GM18520 (cell line): ENCODE measurements around the gene IZUMO2.

Experiments used
- ATAC-seq: cut with Tn5 transposase; IDR thresholded peaks from one replicate; pipeline ENCODE4 v1.9.1; 2021; ENCODE audit not compliant: unreplicated experiment

IZUMO2 gene

DNA sequence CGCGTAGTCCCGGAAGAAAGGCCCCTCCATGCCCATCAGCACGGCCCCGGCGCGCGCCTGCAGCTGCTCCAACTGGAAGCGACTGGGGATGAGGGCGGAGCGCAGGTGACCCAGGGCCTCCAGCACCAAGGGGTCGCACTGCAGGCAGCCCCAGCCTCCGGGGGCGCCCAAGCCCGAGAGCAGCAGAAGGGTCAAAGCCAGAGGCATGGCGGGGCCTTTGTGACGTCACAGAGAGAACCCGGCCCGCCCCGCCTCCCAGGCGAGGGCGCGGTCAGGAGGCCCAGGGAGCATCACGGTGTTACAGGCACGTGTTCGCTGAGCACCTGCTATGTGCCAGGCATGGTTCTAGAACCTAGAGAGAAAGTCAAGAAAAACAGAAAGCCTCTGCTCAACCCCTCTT is at the start of gene IZUMO2:
TSS of gene IZUMO2 (minus strand) at position 294 of the 400 bp plus-strand sequence. CDS start at position 207, 87 bp downstream.
- ATAC-seq: no peak

DNA sequence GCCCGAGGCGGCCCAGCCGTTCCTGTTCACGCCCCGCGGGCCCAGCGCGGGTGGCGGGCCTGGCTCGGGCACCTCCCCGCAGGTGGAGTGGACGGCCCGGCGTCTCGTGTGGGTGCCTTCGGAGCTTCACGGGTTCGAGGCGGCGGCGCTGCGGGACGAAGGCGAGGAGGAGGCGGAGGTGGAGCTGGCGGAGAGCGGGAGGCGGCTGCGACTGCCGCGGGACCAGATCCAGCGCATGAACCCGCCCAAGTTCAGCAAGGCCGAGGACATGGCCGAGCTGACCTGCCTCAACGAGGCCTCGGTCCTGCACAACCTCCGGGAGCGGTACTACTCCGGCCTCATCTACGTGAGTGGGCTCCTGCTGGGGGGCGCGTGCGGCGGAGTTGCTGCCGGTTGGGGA is 47.3 kb upstream of the IZUMO2 start:
- ATAC-seq: no peak

- no peak for ATAC-seq
Observed at GRCh38 chr19:50209131-50209530, 46.0 kb upstream of the IZUMO2 start.

DNA sequence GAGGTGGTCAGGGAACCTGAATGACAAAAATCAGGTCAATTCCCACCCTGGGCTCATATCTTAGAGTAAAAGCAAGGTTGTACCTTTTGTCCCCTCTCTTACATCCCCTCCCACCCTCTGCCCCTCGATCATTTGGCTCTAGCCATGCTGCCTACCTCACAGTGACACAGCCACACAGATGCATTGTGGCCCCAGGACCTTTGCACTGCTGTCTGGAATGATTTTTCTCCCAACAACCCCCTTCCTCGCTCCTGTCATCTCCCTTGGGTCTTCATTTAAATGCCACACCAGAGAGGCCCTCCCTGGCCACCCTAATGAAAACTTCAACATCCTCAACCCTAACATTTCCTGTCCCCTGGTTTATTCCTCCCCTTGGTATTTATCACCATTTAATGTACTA is 44.6 kb upstream of the IZUMO2 start:
- no peak for ATAC-seq

GRCh38 chr19:50206191-50206590 is 43.1 kb upstream of the IZUMO2 start:
- ATAC-seq: no peak

- ATAC-seq: no peak
Observed at GRCh38 chr19:50205681-50206138, 42.6 kb upstream of the IZUMO2 start.

DNA sequence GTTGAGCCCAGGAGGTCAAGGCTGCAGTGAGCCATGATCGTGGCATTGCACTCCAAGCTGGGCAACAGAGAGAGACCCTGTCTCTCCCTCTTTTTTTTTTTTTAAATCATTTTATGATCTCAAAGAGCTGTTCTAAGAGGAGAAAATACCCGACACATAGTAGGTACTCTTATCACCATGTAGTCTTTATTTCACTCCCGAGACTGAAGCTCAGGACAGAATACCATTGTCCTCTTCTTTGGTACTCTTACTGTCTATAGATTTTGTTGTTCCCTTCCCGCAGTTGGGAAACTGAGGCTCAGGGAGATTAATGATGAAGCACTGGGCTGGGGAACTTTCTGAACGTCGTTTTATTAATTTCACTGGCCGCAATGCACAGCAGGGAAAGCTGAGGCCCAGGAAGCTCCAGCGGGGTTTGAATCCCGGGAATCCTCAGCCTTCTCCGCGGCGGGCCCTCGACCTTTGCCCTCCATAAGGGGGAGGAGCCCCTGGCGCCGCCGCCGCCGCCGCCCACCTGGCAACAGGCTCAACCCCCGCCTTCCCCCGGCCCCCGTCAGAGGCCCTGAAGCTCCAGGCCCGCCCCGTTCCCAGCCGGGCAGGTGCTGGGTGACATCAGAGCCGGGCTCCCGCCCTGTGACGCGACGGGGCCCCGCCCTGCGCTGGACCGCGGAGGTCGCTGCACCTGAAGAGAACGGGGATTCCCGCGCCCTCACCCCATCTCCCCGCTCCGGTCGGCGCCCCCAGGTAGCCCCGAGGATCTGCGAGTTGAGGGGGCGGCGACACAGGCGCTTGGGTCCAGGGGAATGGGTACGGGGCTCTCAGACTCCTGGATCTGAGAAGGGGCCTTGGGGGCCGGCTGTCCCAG is 42.0 kb upstream of the IZUMO2 start:
- ATAC-seq: no peak

DNA sequence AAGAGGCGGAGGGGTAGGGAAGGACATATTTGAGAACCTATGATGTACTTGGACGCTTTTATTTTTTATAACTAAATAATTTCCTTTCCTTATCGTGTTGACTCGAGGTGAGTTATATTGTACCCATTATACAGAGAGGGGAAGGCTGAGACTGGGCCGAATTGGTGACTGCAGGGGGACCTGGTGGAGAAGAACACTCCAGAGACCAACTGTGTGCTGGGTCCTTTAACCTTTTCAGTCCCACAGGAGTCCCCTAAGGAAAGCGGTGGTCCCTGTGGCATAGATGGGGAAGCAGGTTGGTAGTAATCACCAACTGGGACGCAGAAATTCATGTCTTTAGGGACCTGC is 41.0 kb upstream of the IZUMO2 start:
- ATAC-seq: no peak

DNA sequence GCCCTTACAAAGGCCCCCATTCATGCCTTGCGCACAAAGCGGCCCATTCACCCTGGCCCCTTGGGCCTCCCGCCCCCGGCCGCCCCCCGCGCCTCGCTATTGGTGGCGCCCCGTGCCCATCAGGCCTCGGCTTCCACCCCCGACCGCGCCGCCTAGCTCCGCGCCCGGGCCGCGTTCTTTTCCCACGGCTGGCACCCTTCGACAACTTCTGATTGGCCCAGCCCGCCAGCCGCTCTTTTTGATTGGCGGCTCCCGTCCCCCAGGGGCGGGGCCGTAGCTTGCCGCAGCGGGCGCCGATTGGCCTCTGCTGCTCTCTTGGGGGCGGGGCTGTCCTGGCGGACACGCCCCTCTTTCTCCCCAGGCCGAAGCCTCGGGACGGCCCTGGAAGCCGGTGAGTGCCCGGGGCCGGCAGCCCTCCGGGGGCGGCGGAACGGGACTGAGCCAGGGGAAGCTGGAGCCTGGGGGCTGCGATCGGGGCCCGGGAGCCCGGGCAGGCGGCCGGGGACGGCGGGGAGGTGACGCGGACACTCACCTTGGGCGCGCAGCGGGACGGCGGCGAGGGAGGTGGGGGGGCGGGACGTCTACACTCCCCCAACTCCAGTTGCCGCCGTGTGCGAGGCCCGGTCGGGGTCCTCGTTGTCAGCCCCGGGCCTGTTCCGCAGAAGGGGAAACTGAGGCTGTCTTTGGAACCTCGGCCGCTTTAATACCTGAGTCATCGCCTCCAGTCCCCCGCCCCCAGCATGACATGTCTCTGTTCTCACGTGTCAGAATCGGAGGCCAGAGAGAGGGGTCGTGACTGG is 40.4 kb upstream of the IZUMO2 start, which contains the start of gene MYH14:
TSS of gene MYH14 (plus strand) at position 342 of the 800 bp plus-strand sequence. CDS start 6,744 bp downstream, outside the sequence.
- ATAC-seq: no peak

- ATAC-seq: no peak
Observed at GRCh38 chr19:50202962-50203280, 39.8 kb upstream of the IZUMO2 start.

GRCh38 chr19:50202386-50202785 is 39.3 kb upstream of the IZUMO2 start:
- ATAC-seq: no peak

DNA sequence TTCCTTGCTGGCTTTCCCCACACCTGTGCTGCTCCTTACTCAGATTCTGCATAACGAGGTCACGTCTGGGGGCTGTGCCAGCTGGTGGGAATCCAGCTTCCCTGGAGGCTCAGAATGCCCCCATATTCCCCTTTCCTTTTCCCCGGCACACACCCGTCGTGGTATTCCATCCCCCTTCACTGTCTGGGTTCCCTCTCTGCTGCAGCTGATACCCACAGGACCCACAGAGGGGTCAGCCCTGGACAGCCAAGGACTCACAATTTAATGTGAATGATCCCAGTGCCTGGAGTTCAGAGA is 36.1 kb upstream of the IZUMO2 start:
- ATAC-seq: no peak

DNA sequence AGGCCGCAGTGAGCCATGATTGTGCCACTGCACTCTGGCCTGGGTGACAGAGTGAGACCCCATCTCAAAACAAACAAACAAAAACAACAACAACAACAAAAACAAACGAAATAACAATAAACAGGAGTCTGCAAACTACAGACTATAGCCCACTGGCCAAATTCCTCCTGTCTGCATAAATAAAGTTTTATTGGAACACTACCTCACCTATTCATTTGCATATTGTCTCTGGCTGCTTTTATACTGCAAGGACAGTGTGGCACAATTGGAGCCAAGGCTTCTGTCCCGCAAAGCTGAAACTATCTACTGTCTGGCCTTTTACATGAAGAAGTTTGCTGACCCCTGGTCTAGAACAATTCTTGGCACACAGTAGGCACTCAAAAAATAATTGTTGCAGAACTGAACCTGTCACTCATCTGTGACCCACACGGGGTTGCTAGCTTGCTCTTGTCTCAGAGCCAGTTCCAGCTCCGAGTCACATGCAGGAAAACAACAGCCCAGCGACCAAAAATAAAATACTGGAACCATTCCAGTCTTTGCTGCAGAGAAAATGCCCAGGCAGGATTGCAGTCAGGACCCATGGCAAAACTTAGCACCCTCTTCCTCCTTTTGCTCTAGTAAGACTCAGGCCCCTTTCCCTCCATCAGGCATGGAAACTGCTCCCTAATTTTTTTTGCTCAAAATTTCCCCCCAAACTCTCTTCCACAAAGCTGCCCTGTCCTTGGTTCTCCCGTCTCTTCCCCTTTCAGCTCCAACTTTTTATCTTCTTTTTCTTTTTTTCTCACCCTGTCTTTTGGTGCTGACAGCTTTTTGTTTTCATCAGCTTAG is 35.6 kb upstream of the IZUMO2 start:
- no peak for ATAC-seq

DNA sequence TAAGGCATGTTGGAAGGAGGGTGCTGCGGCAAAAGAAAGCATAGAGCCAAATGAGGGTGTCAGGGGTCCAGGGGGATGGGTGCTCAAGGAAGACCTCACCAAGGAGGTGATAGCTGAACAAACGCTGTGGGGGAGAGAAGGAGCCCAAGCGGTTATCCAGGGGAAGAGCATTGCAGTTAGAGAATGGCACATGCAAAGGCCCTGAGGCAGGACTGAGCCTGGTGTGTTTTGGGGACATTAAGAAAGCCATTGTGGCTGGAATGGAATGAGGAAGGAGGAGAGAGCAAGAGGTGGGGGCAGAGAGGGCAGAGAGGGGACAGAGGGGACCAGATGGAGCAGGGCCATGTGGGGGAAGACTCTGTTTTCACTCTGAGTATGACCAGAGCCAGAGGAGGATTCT is 34.3 kb upstream of the IZUMO2 start:
- ATAC-seq: no peak

DNA sequence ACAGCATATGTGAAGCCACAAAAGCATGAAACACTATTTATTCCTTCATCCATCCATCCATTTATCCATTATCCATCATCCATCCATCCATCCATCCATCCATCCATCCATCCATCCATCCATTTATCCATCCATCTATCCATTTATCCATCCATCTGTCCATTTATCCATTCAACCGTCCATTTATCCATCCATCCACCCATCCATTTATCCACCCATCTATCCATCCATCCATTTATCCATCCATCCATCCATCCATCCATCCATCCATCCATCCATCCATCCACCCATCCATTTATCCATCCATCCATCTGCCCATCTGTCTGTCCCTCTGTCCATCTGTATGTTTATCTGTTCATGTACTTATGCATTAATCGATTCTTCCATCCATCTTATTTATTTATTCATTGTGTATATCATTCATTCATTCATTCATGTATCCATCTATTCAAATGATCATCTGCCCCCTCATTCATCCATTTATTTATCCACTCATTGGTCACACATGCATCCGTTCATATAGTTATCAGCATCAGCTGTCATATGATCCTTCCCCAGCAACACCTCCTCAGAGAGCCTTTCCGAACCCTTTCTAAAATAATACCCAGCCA is 33.3 kb upstream of the IZUMO2 start:
- no peak for ATAC-seq

GRCh38 chr19:50195224-50195623 is 32.1 kb upstream of the IZUMO2 start:
- no peak for ATAC-seq

DNA sequence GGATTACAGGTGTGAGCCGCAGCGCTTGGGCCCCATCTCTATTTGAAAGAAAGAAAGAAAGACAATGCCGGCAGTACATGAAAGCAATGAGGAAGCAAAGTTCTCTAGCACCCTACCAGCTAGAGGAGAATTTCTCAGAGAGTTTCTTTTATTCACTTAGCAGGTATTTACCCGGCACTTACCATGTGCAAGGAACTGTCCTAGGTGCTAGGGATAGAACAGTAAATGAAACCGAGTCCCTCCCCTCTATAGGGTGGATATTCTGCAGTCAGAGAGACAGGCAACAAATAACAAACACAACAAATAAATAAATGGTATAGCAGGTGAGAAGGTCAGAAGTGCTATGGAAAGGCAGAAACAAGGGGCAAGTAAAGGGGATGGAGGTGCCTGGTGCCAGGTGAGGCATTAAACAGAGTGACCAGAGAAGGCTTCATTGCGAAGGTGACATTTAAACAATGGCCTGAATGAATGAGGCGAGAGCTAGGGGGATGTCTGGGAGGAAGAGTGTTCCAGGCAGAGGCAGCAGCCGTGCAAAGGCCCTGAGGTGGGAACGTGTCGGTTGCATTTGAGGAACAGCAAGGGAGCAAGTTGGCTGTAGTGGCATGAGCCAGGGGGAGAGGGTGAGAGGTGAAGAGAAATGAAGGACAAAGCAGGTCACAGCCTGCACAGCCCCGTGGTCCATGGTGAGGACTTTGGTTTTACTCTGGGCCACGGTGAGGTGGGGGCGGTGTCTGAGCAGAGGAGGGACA is 29.6 kb upstream of the IZUMO2 start:
- ATAC-seq: no peak

DNA sequence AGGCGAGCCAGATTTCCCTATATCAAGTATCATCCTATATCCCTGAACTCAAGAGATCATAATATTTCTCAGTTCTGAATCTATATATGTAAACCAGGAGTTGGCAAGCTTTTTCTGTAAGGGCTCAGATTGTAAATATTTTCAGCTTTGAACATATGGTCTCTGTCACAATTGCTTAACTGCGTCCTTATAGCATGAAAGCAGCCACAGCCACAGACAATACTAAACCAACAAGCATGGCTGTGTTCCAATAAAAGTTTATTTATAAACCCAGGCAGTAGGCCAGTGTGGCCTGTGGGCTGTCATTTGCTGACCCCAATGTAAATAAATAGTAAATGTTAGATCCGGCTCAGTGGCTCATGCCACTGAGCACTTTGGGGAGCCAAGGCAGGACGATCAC is 28.1 kb upstream of the IZUMO2 start:
- ATAC-seq: no peak

- ATAC-seq: no peak
Observed at GRCh38 chr19:50190439-50190891, 27.4 kb upstream of the IZUMO2 start.

GRCh38 chr19:50189331-50189730 is 26.2 kb upstream of the IZUMO2 start:
- no peak for ATAC-seq
